Hepatocyte (in vitro differentiated cells): ENCODE data around the gene ADPGK.

Experiments
- EZH2 ChIP-seq: fragments of 200-600 bp; sonication (generic); IDR thresholded peaks from 2 replicates; pipeline ENCODE4 v1.6.1; 2016; ENCODE audit warnings: antibody characterized with exemption, mild to moderate bottlenecking, borderline replicate concordance
- TF ChIP-seq, protein P1 (sequence below): fragments of 200-600 bp; sonication (generic); IDR thresholded peaks from 2 replicates; pipeline ENCODE4 v1.5.1; 2016; ENCODE audit warnings: antibody characterized with exemption, mild to moderate bottlenecking; ENCODE audit not compliant: poor library complexity

DNA sequence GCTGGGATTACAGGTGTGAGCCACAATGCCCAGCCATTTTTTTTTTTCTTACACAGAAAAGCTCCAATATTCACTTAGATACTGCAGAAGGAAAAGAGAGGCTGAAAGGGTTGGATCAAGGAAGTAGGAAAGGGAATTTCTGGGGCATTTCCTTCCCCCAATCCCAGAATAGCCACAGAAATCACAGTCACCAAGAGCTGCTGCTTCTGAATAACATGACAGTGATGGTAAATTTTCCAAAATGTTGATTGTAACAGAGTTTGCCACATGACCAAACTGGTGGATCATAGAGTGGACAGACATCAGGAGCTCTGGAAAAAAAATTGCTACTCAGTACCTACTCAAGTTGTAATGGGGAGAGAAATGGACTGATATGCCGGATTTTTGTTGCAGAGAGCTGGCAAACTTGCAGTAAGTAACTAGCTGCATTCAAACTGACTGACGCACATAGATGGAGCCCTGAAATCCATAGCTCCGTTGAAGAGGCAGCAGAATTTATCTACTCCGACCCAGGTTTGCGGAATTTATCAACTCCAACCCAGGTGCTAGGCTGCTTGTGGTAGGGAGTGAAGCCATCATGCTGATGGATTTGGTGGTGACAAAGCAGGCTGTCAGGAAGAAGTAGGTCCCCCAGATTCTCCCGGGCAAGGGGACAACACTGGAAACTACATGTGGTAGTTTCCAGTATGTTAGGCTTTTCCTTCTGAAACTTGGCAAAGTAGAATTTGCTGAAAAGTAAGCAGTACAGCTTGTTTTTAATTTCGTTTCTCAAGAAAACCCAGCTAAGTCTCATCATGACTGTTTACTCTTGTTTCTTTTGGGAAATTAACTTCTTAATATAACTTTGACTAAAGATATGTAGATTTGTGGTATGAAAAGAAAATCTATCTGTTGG is 10.5 kb upstream of the ADPGK start:
- TF ChIP-seq, protein P1, sequence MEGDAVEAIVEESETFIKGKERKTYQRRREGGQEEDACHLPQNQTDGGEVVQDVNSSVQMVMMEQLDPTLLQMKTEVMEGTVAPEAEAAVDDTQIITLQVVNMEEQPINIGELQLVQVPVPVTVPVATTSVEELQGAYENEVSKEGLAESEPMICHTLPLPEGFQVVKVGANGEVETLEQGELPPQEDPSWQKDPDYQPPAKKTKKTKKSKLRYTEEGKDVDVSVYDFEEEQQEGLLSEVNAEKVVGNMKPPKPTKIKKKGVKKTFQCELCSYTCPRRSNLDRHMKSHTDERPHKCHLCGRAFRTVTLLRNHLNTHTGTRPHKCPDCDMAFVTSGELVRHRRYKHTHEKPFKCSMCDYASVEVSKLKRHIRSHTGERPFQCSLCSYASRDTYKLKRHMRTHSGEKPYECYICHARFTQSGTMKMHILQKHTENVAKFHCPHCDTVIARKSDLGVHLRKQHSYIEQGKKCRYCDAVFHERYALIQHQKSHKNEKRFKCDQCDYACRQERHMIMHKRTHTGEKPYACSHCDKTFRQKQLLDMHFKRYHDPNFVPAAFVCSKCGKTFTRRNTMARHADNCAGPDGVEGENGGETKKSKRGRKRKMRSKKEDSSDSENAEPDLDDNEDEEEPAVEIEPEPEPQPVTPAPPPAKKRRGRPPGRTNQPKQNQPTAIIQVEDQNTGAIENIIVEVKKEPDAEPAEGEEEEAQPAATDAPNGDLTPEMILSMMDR = no peak
- no peak for TF ChIP-seq EZH2
